Activated T-helper 2 cell treated with anti-CD3 and anti-CD28 coated beads, Interferon-gamma antibody, Interleukin-2, Interleukin-4, amounts not matched to agents 10 μg/mL and 5 μg/mL and 100 μg/mL, durations not matched to agents 14 hours and 24 hours and 36 hours (primary cell): ENCODE measurements around the gene KCNH2. TPM values are rescaled to one million over a fixed set of nuclear protein-coding genes. Genes with fewer than 3 reads are reported as not detected.

Experiments used
- DNase-seq: peaks from one replicate; pipeline ENCODE4 v3.0.0; 2021; ENCODE audit warnings: low spot score
- H3K27ac Mint-ChIP-seq: one replicate; pipeline ENCODE4 v1.8.0; 2021; ENCODE audit warnings: mixed read lengths
- H3K27me3 Mint-ChIP-seq: one replicate; pipeline ENCODE4 v1.8.0; 2021; ENCODE audit warnings: low read depth, mixed read lengths
- H3K36me3 Mint-ChIP-seq: one replicate; pipeline ENCODE4 v1.8.0; 2021; ENCODE audit warnings: low read depth, mixed read lengths
- H3K4me1 Mint-ChIP-seq: one replicate; pipeline ENCODE4 v1.8.0; 2021; ENCODE audit warnings: low read depth, mixed read lengths
- H3K4me3 Mint-ChIP-seq: one replicate; pipeline ENCODE4 v1.8.0; 2021; ENCODE audit warnings: low read depth, mild to moderate bottlenecking, moderate library complexity, mixed read lengths
- H3K9me3 Mint-ChIP-seq: one replicate; pipeline ENCODE4 v1.8.0; 2021; ENCODE audit warnings: mixed read lengths
- intact Hi-C: fragments of 100-400 bp; cut with micrococcal nuclease; formaldehyde crosslinking; loops from one replicate; pipeline ENCODE4 v1.15.1; 2023
- total RNA-seq: library from RNA; stranded (reverse); gene quantifications from 2 replicates; pipeline ENCODE4 v1.2.3, GENCODE V29; 2022

KCNH2 gene
- total RNA-seq, 1 donor from 2014 or later, result 0.41 TPM

DNA sequence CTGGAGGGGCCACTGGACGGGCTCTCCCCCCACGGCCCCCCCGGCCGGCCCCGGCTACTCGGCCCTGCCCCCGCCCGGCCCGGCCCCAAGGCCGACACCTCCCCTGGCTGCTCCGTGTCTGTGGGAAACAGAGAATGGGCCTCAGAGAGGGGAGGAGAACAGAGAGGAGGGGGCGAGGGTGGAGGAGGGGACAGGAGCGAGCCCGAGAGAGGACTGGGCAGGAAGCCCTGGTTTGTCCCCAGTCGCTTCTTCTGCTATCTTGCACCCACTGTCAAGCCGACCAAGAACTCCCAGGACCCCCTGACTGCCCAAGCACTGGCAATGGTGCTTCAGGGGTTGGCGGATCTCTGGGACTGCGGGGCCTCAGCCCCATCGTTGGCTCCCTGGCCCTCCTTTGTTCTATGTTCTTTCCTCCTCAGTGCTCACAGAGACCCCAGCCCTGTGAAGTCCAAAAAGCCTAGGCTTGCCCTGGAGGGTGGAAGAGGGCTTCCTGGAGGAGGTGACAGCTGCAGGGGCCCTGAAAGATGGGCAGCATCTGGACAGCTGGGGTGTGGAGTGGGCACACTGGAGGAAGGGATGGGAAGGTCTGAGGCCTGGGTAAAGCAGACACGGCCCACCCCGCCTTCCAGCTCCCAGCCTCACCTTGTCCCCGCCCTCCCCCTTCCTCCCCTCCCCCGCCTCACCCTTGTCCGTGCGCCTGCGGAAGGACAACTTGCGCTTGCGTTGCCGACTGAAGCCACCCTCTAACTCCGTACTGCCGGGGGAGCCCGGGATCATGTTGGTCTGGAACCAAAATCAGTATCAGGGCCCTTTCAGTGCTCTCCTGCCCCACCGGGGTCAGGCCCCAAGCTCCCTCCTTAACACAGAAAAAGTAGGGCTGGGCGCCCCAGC lies 30.1 kb downstream of the KCNH2 start:
- H3K4me1 Mint-ChIP-seq, result no peaks in the 10 kb centered on the region

DNA sequence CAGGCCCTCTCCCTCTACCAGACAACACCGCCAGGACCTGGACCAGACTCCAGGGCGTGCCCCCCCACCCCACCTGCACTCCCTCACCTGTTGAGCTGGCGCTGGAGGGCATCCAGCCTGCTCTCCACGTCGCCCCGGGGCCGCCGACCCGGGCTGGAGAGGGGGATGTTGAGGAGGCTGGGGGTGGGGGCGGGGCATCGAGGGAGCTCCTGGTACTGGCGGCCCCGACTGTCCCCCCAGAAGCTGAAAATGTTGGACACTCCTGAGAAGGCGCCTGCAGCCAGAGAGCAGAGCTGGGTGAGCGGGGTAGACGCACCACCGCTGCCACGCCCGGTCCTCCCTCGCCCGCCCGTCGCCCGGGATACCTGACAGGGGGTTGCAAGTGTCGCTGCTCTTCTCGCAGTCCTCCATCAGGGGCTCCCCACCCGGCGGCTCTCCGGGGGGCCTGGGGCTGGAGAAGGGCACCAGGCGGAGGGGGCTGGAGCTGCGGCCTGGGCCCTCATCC lies 30.8 kb downstream of the KCNH2 start:
- intact Hi-C loops, result no loop called here
- no peak overlapping the region for H3K4me3 Mint-ChIP-seq
- H3K4me1 Mint-ChIP-seq, result no peaks in the 10 kb centered on the region
- no peak overlapping the region for H3K27ac Mint-ChIP-seq
- no peak for DNase-seq
- H3K9me3 Mint-ChIP-seq, result no peaks in the 10 kb centered on the region
- H3K36me3 Mint-ChIP-seq, result no peaks in the 10 kb centered on the region
- H3K27me3 Mint-ChIP-seq, result peaks cover 6% of the 10 kb centered on the region

More for the DNA sequence above, 30.1 kb downstream of the KCNH2 start:
- no peaks in the 10 kb centered on the region for H3K9me3 Mint-ChIP-seq
- H3K4me3 Mint-ChIP-seq, result no peak overlapping the region
- peaks cover 6% of the 10 kb centered on the region for H3K27me3 Mint-ChIP-seq
- no peak for DNase-seq
- no peaks in the 10 kb centered on the region for H3K36me3 Mint-ChIP-seq
- no peak overlapping the region for H3K27ac Mint-ChIP-seq
- intact Hi-C loops, result no loop called here

DNA sequence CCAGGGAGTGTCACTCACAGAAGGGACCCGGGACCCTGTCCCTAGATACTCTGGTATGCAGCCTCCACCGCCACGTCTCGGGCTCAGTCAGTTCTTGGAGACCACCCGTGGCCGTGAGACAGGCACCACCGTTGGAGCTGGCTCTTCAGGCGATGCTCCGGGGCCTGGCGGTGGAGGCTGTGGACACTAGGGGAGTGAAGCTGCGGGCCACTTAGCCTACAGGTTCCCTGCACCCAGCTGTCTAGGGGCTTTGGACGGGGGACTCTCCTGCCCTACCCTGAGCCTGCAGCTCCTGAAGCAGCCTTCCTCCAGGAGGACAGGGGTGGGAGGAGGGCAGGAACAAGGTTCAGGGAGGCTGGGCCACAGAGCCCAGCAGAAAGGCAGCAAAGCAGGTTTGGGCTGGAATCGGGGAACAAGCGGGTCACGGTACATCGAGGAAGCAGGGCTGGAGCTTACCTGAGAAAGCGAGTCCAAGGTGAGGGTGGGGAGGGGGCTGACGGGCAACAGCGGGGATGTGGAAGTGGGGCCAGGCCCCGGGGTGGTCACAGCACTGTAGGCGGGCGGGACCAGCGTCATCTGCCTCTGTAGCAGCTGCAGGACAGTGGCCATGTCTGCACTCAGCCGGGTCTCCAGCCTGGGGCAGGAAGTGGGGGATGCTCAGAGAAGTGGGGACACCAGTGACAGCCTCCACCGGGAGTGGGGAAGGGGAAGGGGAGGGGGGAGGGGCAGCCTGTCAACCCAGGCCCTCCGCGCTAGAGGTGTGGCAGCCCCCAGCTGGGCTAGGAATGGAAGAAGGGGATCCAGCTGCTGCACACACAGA lies 31.5 kb downstream of the KCNH2 start:
- intact Hi-C loops, result no loop called here
- no peak overlapping the region for H3K27ac Mint-ChIP-seq
- no peak overlapping the region for H3K4me3 Mint-ChIP-seq
- H3K4me1 Mint-ChIP-seq, result no peaks in the 10 kb centered on the region
- H3K9me3 Mint-ChIP-seq, result no peaks in the 10 kb centered on the region
- H3K36me3 Mint-ChIP-seq, result no peaks in the 10 kb centered on the region
- no peak for DNase-seq
- peaks cover 6% of the 10 kb centered on the region for H3K27me3 Mint-ChIP-seq

DNA sequence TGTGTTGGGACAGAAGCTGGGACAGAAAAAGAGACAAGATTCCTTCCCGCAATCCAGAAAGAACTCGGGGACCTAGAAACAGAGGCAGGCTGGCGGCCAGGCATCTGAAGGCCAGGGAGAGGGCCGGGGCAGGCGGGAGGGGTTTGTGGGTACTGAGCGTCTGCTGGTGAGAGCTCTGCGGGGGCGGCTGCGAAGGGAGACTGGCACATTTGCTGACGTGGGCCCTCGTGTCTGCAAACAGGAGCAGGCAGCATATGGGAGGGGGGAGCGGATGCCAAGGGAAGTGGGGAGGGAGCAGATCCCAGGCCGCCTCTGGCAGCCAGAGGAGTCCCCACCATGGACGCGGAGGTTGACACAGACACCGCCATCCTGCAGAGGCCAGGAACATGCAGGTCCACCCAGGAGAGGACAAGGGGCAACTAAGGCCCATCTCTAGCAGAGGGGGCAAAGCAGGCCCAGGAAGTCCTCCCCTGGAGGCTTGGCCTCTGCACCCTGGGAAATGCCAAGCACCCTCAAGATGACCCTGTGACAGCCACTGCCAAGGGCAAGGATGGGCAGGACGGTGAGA lies 32.2 kb downstream of the KCNH2 start:
- H3K27ac Mint-ChIP-seq, result no peak overlapping the region
- peaks cover 3% of the 10 kb centered on the region for H3K4me1 Mint-ChIP-seq
- no peaks in the 10 kb centered on the region for H3K36me3 Mint-ChIP-seq
- H3K27me3 Mint-ChIP-seq, result peaks cover 6% of the 10 kb centered on the region
- no peak overlapping the region for H3K4me3 Mint-ChIP-seq
- intact Hi-C loops, result no loop called here
- no peak for DNase-seq
- no peaks in the 10 kb centered on the region for H3K9me3 Mint-ChIP-seq

DNA sequence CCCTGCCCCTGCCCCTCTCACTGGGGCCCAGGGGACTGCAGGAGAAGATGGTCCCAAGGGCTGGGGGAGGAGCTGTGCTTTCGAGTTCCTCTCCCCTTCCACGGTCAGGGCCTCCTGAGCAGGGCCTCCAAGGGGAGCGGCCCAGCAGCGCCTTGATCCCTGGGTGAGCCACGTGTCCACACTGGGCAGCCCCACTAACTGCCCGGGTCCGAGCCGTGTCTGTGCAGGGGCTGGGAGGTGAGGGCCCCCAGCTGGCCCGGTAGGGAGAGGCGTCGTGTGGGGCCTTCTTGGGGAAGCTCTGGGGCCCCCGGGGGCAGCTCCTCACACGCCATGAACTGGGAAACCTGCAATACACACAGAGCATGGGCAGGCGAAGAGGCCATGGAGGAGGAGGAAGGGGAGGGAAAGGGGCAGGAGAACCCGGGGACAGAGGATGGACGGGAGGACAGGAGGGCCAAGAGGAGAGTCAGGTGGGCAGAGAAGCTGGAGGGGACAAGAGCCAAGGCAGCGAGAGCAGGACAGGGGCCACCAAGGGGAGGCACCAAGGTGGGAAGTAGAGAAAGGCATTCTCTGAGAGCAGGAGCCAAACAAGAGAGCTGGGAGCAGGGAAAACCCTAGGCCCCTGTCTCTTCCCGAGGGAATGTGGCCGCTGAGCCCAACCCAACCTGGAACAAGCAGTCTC lies 32.8 kb downstream of the KCNH2 start:
- Mint-ChIP-seq H3K4me3 (no peak overlapping the region), H3K9me3 (no peaks in the 10 kb centered on the region), H3K27me3 (peaks cover 6% of the 10 kb centered on the region), H3K36me3 (no peaks in the 10 kb centered on the region), H3K4me1 (peaks cover 3% of the 10 kb centered on the region), H3K27ac (no peak overlapping the region)
- intact Hi-C loops, result no loop called here
- DNase-seq, result no peak

DNA sequence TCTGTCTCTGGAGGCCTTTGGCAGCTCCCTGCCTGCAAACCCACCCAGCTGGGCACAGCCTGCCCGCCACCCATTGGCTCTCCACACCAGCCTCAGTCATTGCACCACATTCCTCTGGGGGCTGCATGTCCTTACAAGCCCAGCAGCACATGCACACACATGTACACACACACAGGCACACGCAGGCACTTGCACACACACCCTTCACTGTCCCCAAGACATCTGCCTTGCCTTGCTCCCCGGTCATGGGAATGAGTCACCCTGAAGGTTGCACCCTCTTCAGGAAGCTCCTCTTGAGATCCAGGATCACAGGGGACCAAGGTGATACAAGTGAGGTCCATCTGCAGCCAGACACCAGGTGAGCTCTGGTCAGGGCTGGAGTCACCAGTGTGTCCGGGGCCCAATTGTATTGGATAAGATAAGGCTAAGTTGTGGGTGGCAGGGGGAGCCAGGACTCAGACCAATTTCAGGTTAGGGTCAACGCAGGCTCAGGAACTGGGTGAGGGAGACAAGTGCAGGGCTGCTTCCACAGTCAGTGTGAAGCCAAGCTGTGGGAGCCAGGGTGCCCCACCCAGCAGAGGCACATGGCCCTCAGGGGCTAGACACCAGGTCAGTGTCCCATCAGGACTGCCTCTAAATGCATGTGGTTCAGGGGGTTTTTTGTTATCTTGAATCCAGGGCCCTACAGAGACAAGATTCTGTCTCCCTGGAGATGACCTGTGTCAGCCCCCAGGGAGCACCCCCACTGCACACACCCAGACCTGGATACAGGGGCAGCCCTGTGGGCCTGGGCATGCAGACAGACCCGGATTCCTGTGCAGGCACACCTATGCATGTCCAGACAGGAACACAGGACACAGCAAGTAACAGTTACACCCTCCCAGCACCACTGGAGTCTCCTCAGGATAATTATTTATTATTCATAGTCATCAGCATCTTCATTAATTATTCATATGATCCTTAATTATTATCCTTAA lies 33.8 kb downstream of the KCNH2 start:
- DNase-seq, result no peak
- Mint-ChIP-seq H3K27me3 (peaks cover 6% of the 10 kb centered on the region), H3K36me3 (no peaks in the 10 kb centered on the region), H3K4me3 (no peak overlapping the region), H3K4me1 (peaks cover 3% of the 10 kb centered on the region), H3K27ac (no peak overlapping the region), H3K9me3 (no peaks in the 10 kb centered on the region)
- intact Hi-C loops, result no loop called here

DNA sequence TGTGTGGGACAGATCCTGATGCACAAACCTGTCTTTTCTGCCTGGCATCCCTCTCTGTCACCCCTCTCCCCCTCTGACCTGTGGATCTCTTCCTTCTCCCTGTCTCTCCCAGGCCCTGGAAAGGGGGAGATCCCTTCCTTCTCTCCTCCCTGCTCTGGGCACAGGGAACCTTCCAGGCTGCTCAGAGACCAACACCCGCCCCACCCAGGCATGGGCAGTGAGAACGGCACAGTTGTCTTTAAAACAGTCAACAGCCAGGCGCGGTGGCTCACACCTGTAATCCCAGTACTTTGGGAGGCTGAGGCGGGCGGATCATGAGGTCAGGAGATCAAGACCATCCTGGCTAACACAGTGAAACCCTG lies 34.7 kb downstream of the KCNH2 start:
- peaks cover 3% of the 10 kb centered on the region for H3K27me3 Mint-ChIP-seq
- H3K4me3 Mint-ChIP-seq, result no peak overlapping the region
- no peaks in the 10 kb centered on the region for H3K9me3 Mint-ChIP-seq
- intact Hi-C loops, result no loop called here
- H3K36me3 Mint-ChIP-seq, result no peaks in the 10 kb centered on the region
- DNase-seq, result no peak
- H3K27ac Mint-ChIP-seq, result no peak overlapping the region
- H3K4me1 Mint-ChIP-seq, result peaks cover 6% of the 10 kb centered on the region

GRCh38 chr7:150942591-150943452 lies 35.3 kb downstream of the KCNH2 start:
- peaks cover 10% of the 10 kb centered on the region for H3K4me1 Mint-ChIP-seq
- peaks cover under 1% of the 10 kb centered on the region for H3K27me3 Mint-ChIP-seq
- no peak overlapping the region for H3K4me3 Mint-ChIP-seq
- intact Hi-C loops, result no loop called here
- no peak for DNase-seq
- H3K27ac Mint-ChIP-seq, result no peak overlapping the region
- H3K36me3 Mint-ChIP-seq, result no peaks in the 10 kb centered on the region
- H3K9me3 Mint-ChIP-seq, result no peaks in the 10 kb centered on the region

GRCh38 chr7:150942001-150942590 lies 36.0 kb downstream of the KCNH2 start:
- Mint-ChIP-seq H3K36me3 (no peaks in the 10 kb centered on the region), H3K4me1 (peaks cover 11% of the 10 kb centered on the region), H3K9me3 (no peaks in the 10 kb centered on the region), H3K27ac (no peak overlapping the region), H3K27me3 (no peaks in the 10 kb centered on the region), H3K4me3 (no peak overlapping the region)
- peak; percentile 23 for DNase-seq
- intact Hi-C loops, result no loop called here

- H3K36me3 Mint-ChIP-seq, result no peaks in the 10 kb centered on the region
- no peak overlapping the region for H3K4me3 Mint-ChIP-seq
- no peaks in the 10 kb centered on the region for H3K9me3 Mint-ChIP-seq
- no peak overlapping the region for H3K27ac Mint-ChIP-seq
- intact Hi-C loops, result no loop called here
- H3K4me1 Mint-ChIP-seq, result peaks cover 11% of the 10 kb centered on the region
- no peak for DNase-seq
- no peaks in the 10 kb centered on the region for H3K27me3 Mint-ChIP-seq
Observed at GRCh38 chr7:150941351-150942000, 36.6 kb downstream of the KCNH2 start.
